ENCODE measurements around the gene CARD11.

GRCh38 chr7:3028071-3028757, 15.5 kb downstream of the CARD11 start:
- TF ChIP-seq EZH2 (IDR thresholded peaks at IDR 0.05; ENCODE audit: borderline replicate concordance, insufficient read depth, low read depth, low read length, poor library complexity, severe bottlenecking) (no peak), CTCF (IDR thresholded peaks at IDR 0.05) (no peak)
